ENCODE data around the gene DNAL1. TPM values are rescaled to one million over a fixed set of nuclear protein-coding genes. Genes with fewer than 3 reads are reported as not detected.
"Not testable (repeated sequence)": the region's sequence is repeated elsewhere in the genome, so short reads cannot be mapped to it uniquely, and the experiment has no call there.

Gene DNAL1
- total RNA-seq, 2 donors from 2014 or later, result 8.5 to 10.0 TPM

DNA sequence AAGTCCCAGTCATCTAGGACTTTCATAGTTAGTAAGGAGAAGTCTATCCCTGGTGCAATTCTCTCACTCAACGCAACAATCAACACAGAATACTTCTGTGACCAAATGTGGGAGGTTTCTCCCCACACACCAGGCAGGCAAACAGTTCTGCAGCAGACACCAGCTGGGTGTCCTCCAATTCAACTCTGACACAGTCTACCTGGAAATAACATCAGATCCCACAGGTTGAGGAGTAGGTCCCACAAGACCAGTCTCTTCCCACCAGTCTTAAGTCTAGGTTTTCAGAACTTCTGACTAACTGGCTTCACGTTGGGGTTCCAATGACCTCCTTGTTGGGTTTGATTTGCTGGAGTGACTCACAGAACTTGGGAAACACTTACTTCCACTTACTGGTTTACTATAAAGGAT, 17.6 kb upstream of the DNAL1 start:
- 91% methylated on average over 2 of the region's 2 CpGs for WGBS
- Histone ChIP-seq H3K4me3 (no peak overlapping the region), H3K9me3 (no peaks in the 10 kb centered on the region), H3K36me3 (no peaks in the 10 kb centered on the region), H3K27me3 (replicated peaks; ENCODE audit: insufficient read depth) (no peaks in the 10 kb centered on the region), H3K4me1 (replicated peaks) (no peaks in the 10 kb centered on the region), H3K27ac (no peak overlapping the region)
- DNase-seq (ENCODE audit: low spot score), result no peak
- TF ChIP-seq POLR2A (IDR thresholded peaks at IDR 0.05) (no peak), POLR2AphosphoS5 (IDR thresholded peaks at IDR 0.05) (no peak), CTCF (IDR thresholded peaks at IDR 0.05) (no peak)
- intact Hi-C loops (cut with DNase I), result no loop called here

DNA sequence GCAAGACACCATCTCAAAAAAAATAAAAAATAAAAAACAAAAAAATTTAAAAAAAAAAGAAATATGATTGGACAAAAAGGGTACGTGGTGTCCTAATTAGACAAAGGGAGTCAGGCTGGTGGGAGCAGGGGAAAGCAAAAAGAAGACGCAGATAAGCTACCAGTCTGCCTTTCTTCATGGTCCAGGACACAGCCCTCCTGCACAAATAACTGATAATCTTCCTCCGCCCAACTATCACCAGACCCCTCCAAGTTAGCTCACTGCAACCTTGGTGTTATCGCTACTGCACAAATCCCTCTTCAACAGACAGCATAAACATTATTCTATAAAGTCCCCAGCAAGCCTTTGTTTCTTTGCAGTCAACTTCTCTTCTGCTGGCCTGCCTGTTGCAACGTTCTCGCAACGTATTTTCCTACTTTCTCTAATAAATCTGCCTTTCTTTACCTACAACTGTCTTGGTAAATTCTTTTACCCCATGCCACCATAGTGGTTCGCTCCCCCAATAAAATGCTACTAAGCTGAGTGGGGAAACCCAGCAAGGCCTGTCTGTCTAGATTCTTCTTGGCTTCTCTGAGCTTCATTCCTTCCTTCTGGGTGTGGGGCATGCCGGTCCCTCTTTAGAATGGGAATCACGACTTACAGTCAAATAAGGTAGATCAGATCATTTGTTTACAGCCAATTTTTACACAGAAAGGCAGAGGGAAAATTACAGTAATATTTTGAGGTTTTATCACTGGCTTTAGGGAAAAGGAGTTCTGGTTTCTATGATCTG, 14.6 kb upstream of the DNAL1 start:
- intact Hi-C loops (cut with DNase I), result loop anchor here (5.0 kb wide), 1 partner anchor 82 kb away; the partner anchor contains the start of gene PNMA1
- Histone ChIP-seq H3K27ac (no peak overlapping the region), H3K27me3 (replicated peaks; ENCODE audit: insufficient read depth) (no peaks in the 10 kb centered on the region), H3K36me3 (no peaks in the 10 kb centered on the region), H3K4me3 (no peak overlapping the region), H3K4me1 (replicated peaks) (no peaks in the 10 kb centered on the region), H3K9me3 (no peaks in the 10 kb centered on the region)
- 63% methylated on average over 10 of the region's 10 CpGs for WGBS
- no peak for TF ChIP-seq POLR2A (IDR thresholded peaks at IDR 0.05)
- TF ChIP-seq POLR2AphosphoS5 (IDR thresholded peaks at IDR 0.05), result no peak
- no peak for TF ChIP-seq CTCF (IDR thresholded peaks at IDR 0.05)
- no peak for DNase-seq (ENCODE audit: low spot score)

- intact Hi-C loops (cut with DNase I), result loop anchor here (2.0 to 5.0 kb wide), 2 partner anchors 79 to 125 kb away; partner anchors contain the start of gene PNMA1
- H3K27ac ChIP-seq, result peak overlapping the region; percentile 22 to 40
- peak; percentile 54 for DNase-seq (ENCODE audit: low spot score)
- peak overlapping the region; percentile 36 to 41 for H3K4me3 ChIP-seq
- no peaks in the 10 kb centered on the region for H3K9me3 ChIP-seq
- H3K4me1 ChIP-seq (replicated peaks), result no peaks in the 10 kb centered on the region
- no peaks in the 10 kb centered on the region for H3K27me3 ChIP-seq (replicated peaks; ENCODE audit: insufficient read depth)
- TF ChIP-seq POLR2A (IDR thresholded peaks at IDR 0.05), result no peak
- peak; percentile 68 to 87 (median 85) for TF ChIP-seq CTCF (IDR thresholded peaks at IDR 0.05)
- WGBS, result 15% methylated on average over 41 of the region's 44 CpGs
- H3K36me3 ChIP-seq, result no peaks in the 10 kb centered on the region
Measured at GRCh38 chr14:73633116-73634010, 11.4 kb upstream of the DNAL1 start.

DNA sequence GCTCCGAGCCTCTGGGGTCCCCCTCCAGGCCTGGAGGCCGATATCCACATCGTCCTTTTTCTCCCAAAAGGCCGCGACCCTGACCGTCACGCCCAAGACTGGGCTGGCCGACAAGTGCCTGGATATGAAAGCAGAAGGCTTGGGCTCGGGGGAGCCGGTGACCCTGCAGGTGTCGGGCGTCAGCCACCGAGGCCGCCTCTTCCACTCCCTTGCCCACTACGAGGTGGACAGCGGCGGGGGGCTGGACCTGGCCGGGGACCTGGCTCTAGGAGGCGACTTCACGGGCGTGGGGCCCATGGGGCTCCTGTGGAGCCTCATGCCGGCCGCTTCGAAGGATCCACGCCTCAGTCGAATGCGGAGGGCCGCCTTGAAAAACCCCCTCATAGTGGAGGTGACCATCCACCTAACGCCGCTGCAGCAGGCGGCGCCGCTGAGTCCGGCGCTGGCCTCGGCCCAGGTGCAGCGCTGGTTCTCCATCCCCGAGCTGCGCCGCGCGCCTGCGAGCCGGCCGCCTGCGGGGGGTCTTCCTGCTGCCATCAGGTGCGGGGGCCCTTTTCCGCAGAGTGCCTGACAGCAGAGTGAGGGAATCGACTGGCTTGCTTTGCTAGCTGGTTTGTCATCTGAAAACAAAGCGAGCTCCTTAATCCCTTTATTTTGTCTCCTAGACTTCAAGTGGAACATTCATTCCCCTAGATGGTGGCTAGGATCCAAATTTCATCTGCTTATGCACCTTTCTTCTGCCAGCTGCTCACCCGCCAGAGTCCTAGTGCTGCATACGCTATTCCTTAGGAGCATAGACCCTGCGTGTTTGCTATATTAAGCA, 10.6 kb upstream of the DNAL1 start:
- no peaks in the 10 kb centered on the region for H3K9me3 ChIP-seq
- no peak for TF ChIP-seq POLR2AphosphoS5 (IDR thresholded peaks at IDR 0.05)
- TF ChIP-seq CTCF (IDR thresholded peaks at IDR 0.05), result peak in 2 of 4 experiments; percentile 52
- H3K4me1 ChIP-seq (replicated peaks), result no peaks in the 10 kb centered on the region
- peak; percentile 11 for DNase-seq (ENCODE audit: low spot score)
- peak overlapping the region; percentile 36 to 41 for H3K4me3 ChIP-seq
- H3K27ac ChIP-seq, result peak overlapping the region; percentile 22 to 40
- H3K27me3 ChIP-seq (replicated peaks; ENCODE audit: insufficient read depth), result no peaks in the 10 kb centered on the region
- no peaks in the 10 kb centered on the region for H3K36me3 ChIP-seq
- WGBS, result 9% methylated on average over 31 of the region's 53 CpGs
- intact Hi-C loops (cut with DNase I), result loop anchor here (5.0 kb wide), 1 partner anchor 78 kb away; the partner anchor contains the start of gene PNMA1

DNA sequence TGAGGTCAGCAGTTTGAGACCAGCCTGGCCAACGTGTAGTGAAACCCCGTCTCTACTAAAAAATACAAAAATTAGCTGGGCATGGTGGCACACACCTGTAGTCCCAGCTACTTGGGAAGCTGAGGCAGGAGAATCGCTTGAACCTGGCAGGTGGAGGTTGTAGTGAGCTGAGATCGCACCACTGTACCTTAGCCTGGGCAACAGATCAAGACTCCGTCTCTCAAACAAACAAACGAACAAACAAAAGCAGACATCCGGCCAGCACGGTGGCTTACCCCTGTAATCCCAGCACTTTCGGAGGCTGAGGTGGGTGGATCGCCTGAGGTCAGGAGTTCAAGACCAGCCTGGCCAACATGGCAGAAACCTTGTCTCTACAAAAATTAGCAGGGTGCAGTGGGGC, 8.4 kb upstream of the DNAL1 start:
- H3K27ac ChIP-seq; H3K36me3 ChIP-seq; H3K4me1 ChIP-seq (replicated peaks); H3K4me3 ChIP-seq; intact Hi-C loops (cut with DNase I); H3K27me3 ChIP-seq (replicated peaks; ENCODE audit: insufficient read depth); DNase-seq (ENCODE audit: low spot score); H3K9me3 ChIP-seq: not testable (repeated sequence)
- 85% methylated on average over 10 of the region's 10 CpGs for WGBS

Data from prostate gland (tissue), 2 donors.